Activated naive CD4-positive, alpha-beta T cell treated with anti-CD3 and anti-CD28 coated beads for 36 hours (primary cell): ENCODE data around the gene TRPM3. TPM values are rescaled to one million over a fixed set of nuclear protein-coding genes. Genes with fewer than 3 reads are reported as not detected.
"Not testable (repeated sequence)": the region's sequence is repeated elsewhere in the genome, so short reads cannot be mapped to it uniquely, and the experiment has no call there.

Source experiments
- CTCF ChIA-PET: fragments of 350-600 bp; sonication (Branson Sonifier 250); formaldehyde crosslinking; loops from one replicate; lab custom pipeline; 2021; ENCODE audit warnings: antibody characterized with exemption; lab: Charles Lee
- DNase-seq: peaks from one replicate; pipeline ENCODE4 v3.0.0-alpha.2; 2020
- H3K27ac Mint-ChIP-seq: one replicate; pipeline ENCODE4 v1.8.0; 2021; ENCODE audit warnings: mild to moderate bottlenecking, mixed read lengths
- H3K27me3 Mint-ChIP-seq: one replicate; pipeline ENCODE4 v1.8.0; 2021; ENCODE audit warnings: low read depth, mixed read lengths
- H3K36me3 Mint-ChIP-seq: one replicate; pipeline ENCODE4 v1.8.0; 2021; ENCODE audit warnings: low read depth, mixed read lengths
- H3K4me1 Mint-ChIP-seq: one replicate; pipeline ENCODE4 v1.8.0; 2021; ENCODE audit warnings: low read depth, mixed read lengths
- H3K4me3 Mint-ChIP-seq: one replicate; pipeline ENCODE4 v1.8.0; 2021; ENCODE audit warnings: mild to moderate bottlenecking, moderate library complexity, mixed read lengths
- H3K9me3 Mint-ChIP-seq: one replicate; pipeline ENCODE4 v1.8.0; 2021; ENCODE audit warnings: mixed read lengths
- intact Hi-C: fragments of 100-400 bp; cut with micrococcal nuclease; formaldehyde crosslinking; loops from one replicate; pipeline ENCODE4 v1.15.1; 2023
- total RNA-seq, 2 experiments: library from RNA; stranded (reverse); gene quantifications; one replicate each; pipeline ENCODE4 v1.2.3, GENCODE V29; 2021

The TRPM3 gene
- total RNA-seq, 2 experiments from 2014 or later, result 0.02 TPM; not detected in 1

DNA sequence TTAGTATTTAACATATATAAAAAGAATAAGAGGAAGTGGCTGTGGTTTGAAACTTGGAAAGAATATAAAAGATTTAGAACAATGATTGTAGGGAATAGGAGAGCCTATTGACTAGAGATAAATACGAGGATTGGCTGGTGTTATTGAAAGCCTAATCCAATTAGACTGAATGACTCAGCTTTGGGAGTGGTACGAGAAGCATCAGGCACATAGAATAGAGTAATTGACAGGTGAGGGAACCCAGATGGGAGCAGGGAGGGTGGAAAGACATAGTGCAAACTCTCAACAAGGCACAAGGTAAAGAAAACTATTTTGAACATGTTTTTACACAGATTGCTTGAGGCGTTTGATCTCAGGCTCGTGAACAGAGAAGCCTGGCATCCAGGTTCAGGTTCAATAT, 368.1 kb downstream of the TRPM3 start:
- H3K4me3 Mint-ChIP-seq, result no peak overlapping the region
- H3K27ac Mint-ChIP-seq, result no peak overlapping the region
- H3K4me1 Mint-ChIP-seq, result no peaks in the 10 kb centered on the region
- H3K9me3 Mint-ChIP-seq, result no peaks in the 10 kb centered on the region
- intact Hi-C loops, result no loop called here
- H3K36me3 Mint-ChIP-seq, result no peaks in the 10 kb centered on the region
- CTCF ChIA-PET, result no interaction called here
- DNase-seq, result no peak
- no peaks in the 10 kb centered on the region for H3K27me3 Mint-ChIP-seq

DNA sequence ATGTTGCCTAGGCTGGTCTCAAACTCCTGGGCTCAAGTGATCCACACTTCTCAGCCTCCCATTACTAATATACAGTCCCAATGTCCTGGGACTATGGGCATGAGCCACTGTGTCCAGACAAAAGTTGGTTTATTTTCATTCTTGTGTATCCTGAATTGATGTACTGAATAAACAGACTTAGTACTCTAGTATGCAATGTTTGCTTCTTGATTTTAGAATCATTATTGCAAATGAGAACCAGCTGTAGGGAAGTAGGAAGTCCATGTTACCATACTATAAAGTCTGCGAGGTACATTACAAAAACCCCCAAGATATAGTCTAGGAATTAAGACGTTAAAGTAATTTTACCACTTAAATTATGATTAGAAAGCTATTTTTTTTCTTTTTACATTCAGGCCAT, 372.4 kb downstream of the TRPM3 start:
- CTCF ChIA-PET, result no interaction called here

DNA sequence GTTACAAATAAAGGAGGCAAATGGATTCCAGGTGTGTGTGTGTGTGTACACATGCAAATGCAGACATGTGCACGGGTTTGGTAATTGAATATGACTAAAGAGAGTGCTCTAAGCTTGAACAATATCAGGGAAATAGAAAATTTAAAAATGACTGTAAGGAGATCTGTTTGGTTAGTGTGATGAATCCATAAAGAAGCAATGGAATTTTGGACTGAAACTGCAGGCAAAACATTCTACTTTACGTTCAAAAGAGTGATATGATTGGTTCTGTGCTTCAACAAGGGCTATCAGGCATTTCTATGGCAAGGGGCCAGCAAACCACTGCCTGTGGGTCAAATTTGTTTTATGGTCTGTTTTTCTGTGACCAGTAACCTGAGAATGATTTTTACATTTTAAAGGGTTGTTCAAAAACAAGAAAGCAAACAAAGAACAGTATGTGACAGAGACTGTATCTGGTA, 374.1 kb downstream of the TRPM3 start:
- H3K4me3 Mint-ChIP-seq, result no peak overlapping the region
- no peaks in the 10 kb centered on the region for H3K9me3 Mint-ChIP-seq
- no peaks in the 10 kb centered on the region for H3K4me1 Mint-ChIP-seq
- H3K36me3 Mint-ChIP-seq, result no peaks in the 10 kb centered on the region
- intact Hi-C loops, result no loop called here
- no peak overlapping the region for H3K27ac Mint-ChIP-seq
- no peak for DNase-seq
- peaks cover 6% of the 10 kb centered on the region for H3K27me3 Mint-ChIP-seq
- CTCF ChIA-PET, result interaction anchor here (0.6 to 1.0 kb wide), 2 partner anchors 47 to 106 kb away, joined by 3 to 6 read pairs; no protein-coding TSS in a partner anchor

More for the DNA sequence above, 372.4 kb downstream of the TRPM3 start:
- no peak for DNase-seq
- no peaks in the 10 kb centered on the region for H3K36me3 Mint-ChIP-seq
- H3K4me3 Mint-ChIP-seq, result no peak overlapping the region
- H3K9me3 Mint-ChIP-seq, result no peaks in the 10 kb centered on the region
- H3K4me1 Mint-ChIP-seq, result no peaks in the 10 kb centered on the region
- H3K27me3 Mint-ChIP-seq, result peaks cover 3% of the 10 kb centered on the region
- intact Hi-C loops, result no loop called here
- H3K27ac Mint-ChIP-seq, result no peak overlapping the region

GRCh38 chr9:70746760-70747159, 374.7 kb downstream of the TRPM3 start:
- no peak for DNase-seq
- H3K4me1 Mint-ChIP-seq, result no peaks in the 10 kb centered on the region
- intact Hi-C loops, result no loop called here
- H3K27ac Mint-ChIP-seq, result no peak overlapping the region
- CTCF ChIA-PET, result interaction anchor here (0.6 to 1.0 kb wide), 2 partner anchors 47 to 106 kb away, joined by 3 to 6 read pairs; no protein-coding TSS in a partner anchor
- H3K36me3 Mint-ChIP-seq, result no peaks in the 10 kb centered on the region
- H3K27me3 Mint-ChIP-seq, result peaks cover 6% of the 10 kb centered on the region
- no peaks in the 10 kb centered on the region for H3K9me3 Mint-ChIP-seq
- no peak overlapping the region for H3K4me3 Mint-ChIP-seq

GRCh38 chr9:70746316-70746715, 375.1 kb downstream of the TRPM3 start:
- Mint-ChIP-seq H3K4me3 (no peak overlapping the region), H3K36me3 (no peaks in the 10 kb centered on the region), H3K4me1 (no peaks in the 10 kb centered on the region), H3K27ac (no peak overlapping the region), H3K27me3 (peaks cover 6% of the 10 kb centered on the region), H3K9me3 (no peaks in the 10 kb centered on the region)
- CTCF ChIA-PET, result interaction anchor here (1.0 kb wide), 1 partner anchor 48 kb away, joined by 6 read pairs; no protein-coding TSS in a partner anchor
- intact Hi-C loops, result no loop called here
- DNase-seq, result no peak

DNA sequence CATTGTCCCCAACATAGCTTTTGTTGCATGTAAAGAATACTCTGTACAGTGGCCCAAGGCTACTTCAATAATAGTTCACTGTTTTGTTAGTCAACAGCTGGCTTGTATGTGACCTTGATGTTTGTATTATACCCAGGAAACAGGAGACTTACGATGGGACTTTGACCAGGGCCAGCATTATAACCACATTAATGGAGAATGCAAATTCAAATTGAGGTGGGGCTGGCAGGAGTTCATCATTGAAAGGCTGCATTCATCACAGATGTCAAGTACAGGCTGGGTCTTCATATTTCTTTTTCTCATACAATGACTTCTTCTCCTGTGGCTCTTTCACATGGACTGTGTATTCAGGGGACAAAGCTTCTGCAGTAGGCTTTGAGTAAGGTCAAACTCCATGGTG, 396.6 kb downstream of the TRPM3 start:
- DNase-seq, H3K4me1 Mint-ChIP-seq, CTCF ChIA-PET, H3K36me3 Mint-ChIP-seq, H3K9me3 Mint-ChIP-seq, H3K27me3 Mint-ChIP-seq, H3K27ac Mint-ChIP-seq, intact Hi-C loops, H3K4me3 Mint-ChIP-seq: not testable (repeated sequence)

DNA sequence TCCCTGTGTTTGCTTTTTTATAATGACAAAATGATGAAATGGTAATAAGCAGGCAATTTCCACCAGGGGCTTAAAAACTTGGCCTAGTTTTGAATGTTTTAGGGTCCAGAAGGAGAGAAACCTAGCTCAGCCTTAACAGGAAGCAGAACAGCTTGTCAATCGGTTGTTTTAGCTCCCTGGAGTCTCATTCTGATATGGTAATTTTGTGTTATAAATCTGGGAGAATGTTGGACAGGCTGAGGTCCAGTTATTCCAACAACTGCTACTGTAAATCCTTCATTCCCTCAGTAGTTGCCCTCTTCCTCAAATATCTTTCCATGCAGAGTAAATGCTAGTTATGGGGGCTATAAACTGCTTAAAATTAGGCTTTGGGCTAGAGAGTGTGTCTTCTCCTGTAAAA, 397.4 kb downstream of the TRPM3 start:
- H3K4me1 Mint-ChIP-seq, intact Hi-C loops, DNase-seq: not testable (repeated sequence)

DNA sequence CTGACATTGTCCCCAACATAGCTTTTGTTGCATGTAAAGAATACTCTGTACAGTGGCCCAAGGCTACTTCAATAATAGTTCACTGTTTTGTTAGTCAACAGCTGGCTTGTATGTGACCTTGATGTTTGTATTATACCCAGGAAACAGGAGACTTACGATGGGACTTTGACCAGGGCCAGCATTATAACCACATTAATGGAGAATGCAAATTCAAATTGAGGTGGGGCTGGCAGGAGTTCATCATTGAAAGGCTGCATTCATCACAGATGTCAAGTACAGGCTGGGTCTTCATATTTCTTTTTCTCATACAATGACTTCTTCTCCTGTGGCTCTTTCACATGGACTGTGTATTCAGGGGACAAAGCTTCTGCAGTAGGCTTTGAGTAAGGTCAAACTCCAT, 414.6 kb downstream of the TRPM3 start:
- H3K27me3 Mint-ChIP-seq, H3K4me3 Mint-ChIP-seq, H3K27ac Mint-ChIP-seq, CTCF ChIA-PET, intact Hi-C loops, DNase-seq, H3K9me3 Mint-ChIP-seq, H3K4me1 Mint-ChIP-seq, H3K36me3 Mint-ChIP-seq: not testable (repeated sequence)

More for the DNA sequence above, 397.4 kb downstream of the TRPM3 start:
- H3K36me3 Mint-ChIP-seq, CTCF ChIA-PET, H3K27ac Mint-ChIP-seq, H3K9me3 Mint-ChIP-seq, H3K4me3 Mint-ChIP-seq, H3K27me3 Mint-ChIP-seq: not testable (repeated sequence)

- intact Hi-C loops, result no loop called here
- Mint-ChIP-seq H3K36me3 (no peaks in the 10 kb centered on the region), H3K9me3 (no peaks in the 10 kb centered on the region), H3K4me3 (no peak overlapping the region), H3K27ac (no peak overlapping the region), H3K27me3 (no peaks in the 10 kb centered on the region), H3K4me1 (no peaks in the 10 kb centered on the region)
- no peak for DNase-seq
- CTCF ChIA-PET, result no interaction called here
Observed at GRCh38 chr9:70701163-70701562, 420.3 kb downstream of the TRPM3 start.

- H3K4me3 Mint-ChIP-seq, result no peak overlapping the region
Observed at GRCh38 chr9:70696694-70697335, 424.6 kb downstream of the TRPM3 start.

GRCh38 chr9:70694758-70695157, 426.7 kb downstream of the TRPM3 start:
- H3K27ac Mint-ChIP-seq, result no peak overlapping the region
- no peaks in the 10 kb centered on the region for H3K36me3 Mint-ChIP-seq
- CTCF ChIA-PET, result no interaction called here
- H3K27me3 Mint-ChIP-seq, result peaks cover 4% of the 10 kb centered on the region
- DNase-seq, result no peak
- no peak overlapping the region for H3K4me3 Mint-ChIP-seq
- no peaks in the 10 kb centered on the region for H3K9me3 Mint-ChIP-seq
- H3K4me1 Mint-ChIP-seq, result no peaks in the 10 kb centered on the region
- intact Hi-C loops, result no loop called here

More at GRCh38 chr9:70696694-70697335, 424.6 kb downstream of the TRPM3 start:
- no peaks in the 10 kb centered on the region for H3K9me3 Mint-ChIP-seq
- DNase-seq, result no peak
- intact Hi-C loops, result no loop called here
- H3K4me1 Mint-ChIP-seq, result no peaks in the 10 kb centered on the region
- H3K27ac Mint-ChIP-seq, result no peak overlapping the region
- H3K27me3 Mint-ChIP-seq, result no peaks in the 10 kb centered on the region
- H3K36me3 Mint-ChIP-seq, result no peaks in the 10 kb centered on the region
- CTCF ChIA-PET, result no interaction called here

DNA sequence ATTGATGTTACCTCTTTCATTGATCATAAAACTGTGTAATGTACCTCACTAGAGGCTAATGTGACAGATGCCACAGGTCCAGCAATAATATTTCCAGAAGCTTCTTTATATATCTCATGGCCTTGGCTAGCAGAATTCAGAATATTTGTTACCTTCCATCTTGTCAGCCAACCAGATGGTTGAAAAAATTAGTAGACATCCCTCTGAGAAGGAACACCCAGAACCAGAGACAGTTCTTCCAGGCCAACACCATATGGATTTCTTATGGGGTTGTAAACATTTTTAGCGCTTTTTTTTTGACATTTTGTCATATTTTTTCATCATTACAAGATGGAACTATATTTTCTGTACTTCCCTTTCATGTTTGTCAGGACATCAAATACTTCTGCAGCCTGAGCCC, 428.2 kb downstream of the TRPM3 start:
- Mint-ChIP-seq H3K9me3 (no peaks in the 10 kb centered on the region), H3K27ac (no peak overlapping the region), H3K4me1 (no peaks in the 10 kb centered on the region), H3K27me3 (peaks cover 6% of the 10 kb centered on the region), H3K4me3 (no peak overlapping the region), H3K36me3 (no peaks in the 10 kb centered on the region)
- CTCF ChIA-PET, result no interaction called here
- DNase-seq, result no peak
- intact Hi-C loops, result no loop called here

DNA sequence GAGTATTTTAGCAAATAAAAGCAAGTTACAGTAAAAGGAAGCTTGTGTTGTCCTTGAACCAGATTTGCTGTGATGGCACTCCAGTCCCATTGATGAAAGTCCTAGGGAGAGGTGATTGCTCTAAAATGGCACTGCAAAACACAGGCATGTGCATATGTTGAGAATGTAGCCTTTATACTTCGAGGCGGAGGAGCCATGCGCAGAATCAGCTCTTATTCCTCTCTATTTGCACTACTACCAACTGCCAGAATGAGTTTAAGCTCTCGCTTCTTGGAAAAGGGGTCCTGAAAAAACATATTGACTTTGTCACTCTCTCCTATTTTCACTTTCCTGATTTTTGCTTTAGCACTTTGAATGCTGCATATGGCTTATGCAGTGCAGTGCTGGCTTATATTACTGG, 429.0 kb downstream of the TRPM3 start:
- intact Hi-C loops, result no loop called here
- Mint-ChIP-seq H3K4me1 (no peaks in the 10 kb centered on the region), H3K27me3 (peaks cover 11% of the 10 kb centered on the region), H3K4me3 (no peak overlapping the region), H3K36me3 (no peaks in the 10 kb centered on the region), H3K27ac (no peak overlapping the region), H3K9me3 (no peaks in the 10 kb centered on the region)
- CTCF ChIA-PET, result no interaction called here
- DNase-seq, result no peak
